Tibial nerve (tissue), 4 donors: ENCODE results near the gene NPDC1. TPM values are rescaled to one million over a fixed set of nuclear protein-coding genes. Genes with fewer than 3 reads are reported as not detected.

Source experiments
- DNase-seq, 2 donors: peaks; one replicate each; pipeline ENCODE4 v3.0.0-alpha.2; 2019; ENCODE audit warnings: low spot score in 2 of 2
- H3K27ac ChIP-seq, 4 donors: fragments of 200-600 bp; sonication (generic) in 3 of 4; one replicate each; pipeline ENCODE4 v1.5.1; 2017 to 2019; ENCODE audit warnings: mild to moderate bottlenecking in 1 of 4
- H3K27me3 ChIP-seq, 2 donors: fragments of 200-600 bp; sonication (generic) in 1 of 2; one replicate each; pipeline versions ENCODE4 v1.5.1 to v1.6.0; 2017 to 2019
- H3K36me3 ChIP-seq, 3 donors: fragments of 200-600 bp; sonication (generic); one replicate each; pipeline ENCODE4 v1.5.1; 2018 to 2019
- H3K4me1 ChIP-seq, 4 donors: fragments of 200-600 bp; sonication (generic) in 3 of 4; one replicate each; pipeline ENCODE4 v1.5.1; 2017 to 2019
- H3K4me3 ChIP-seq, 4 donors: fragments of 200-600 bp; sonication (generic) in 3 of 4; one replicate each; pipeline ENCODE4 v1.5.1; 2017 to 2019; ENCODE audit warnings: mild to moderate bottlenecking in 1 of 4, moderate library complexity in 1 of 4
- H3K9me3 ChIP-seq, 4 donors: fragments of 200-600 bp; sonication (generic) in 3 of 4; one replicate each; pipeline ENCODE4 v1.5.1; 2017 to 2019
- EP300 ChIP-seq, 2 donors: sonication (generic); formaldehyde crosslinking; IDR thresholded peaks; one replicate each; pipeline ENCODE4 v1.6.1; 2017; ENCODE audit warnings: antibody characterized with exemption in 2 of 2, mild to moderate bottlenecking in 1 of 2
- POLR2A ChIP-seq, 2 donors: fragments of 450-650 bp; IDR thresholded peaks; one replicate each; pipeline ENCODE4 v1.6.1; 2017; ENCODE audit warnings: antibody characterized with exemption in 2 of 2, mild to moderate bottlenecking in 2 of 2, moderate library complexity in 2 of 2
- WGBS, 2 donors: methylation state at CpG; one replicate each; pipeline ENCODE4 v1.1.5; 2018; 5-methylcytosine and 5-hydroxymethylcytosine counted together
- total RNA-seq, 4 donors: library from RNA; depleted of rRNA; stranded (reverse); fragments of >200 nt; gene quantifications; one replicate each; pipeline ENCODE4 v1.1.0, GENCODE V29; 2016
- TF ChIP-seq, protein P1 (sequence below), 5 experiments: fragments of 200-600 bp in 3 of 5; fragments of 450-650 bp in 2 of 5; sonication (generic) in 3 of 5; IDR thresholded peaks; one replicate each; pipeline ENCODE4 v1.5.1; 2016 to 2019; ENCODE audit warnings: antibody characterized with exemption in 5 of 5, mild to moderate bottlenecking in 3 of 5, moderate library complexity in 2 of 5

Gene NPDC1
- total RNA-seq, 4 donors from 2014 or later, result 80.6 to 269 (median 182) TPM

DNA sequence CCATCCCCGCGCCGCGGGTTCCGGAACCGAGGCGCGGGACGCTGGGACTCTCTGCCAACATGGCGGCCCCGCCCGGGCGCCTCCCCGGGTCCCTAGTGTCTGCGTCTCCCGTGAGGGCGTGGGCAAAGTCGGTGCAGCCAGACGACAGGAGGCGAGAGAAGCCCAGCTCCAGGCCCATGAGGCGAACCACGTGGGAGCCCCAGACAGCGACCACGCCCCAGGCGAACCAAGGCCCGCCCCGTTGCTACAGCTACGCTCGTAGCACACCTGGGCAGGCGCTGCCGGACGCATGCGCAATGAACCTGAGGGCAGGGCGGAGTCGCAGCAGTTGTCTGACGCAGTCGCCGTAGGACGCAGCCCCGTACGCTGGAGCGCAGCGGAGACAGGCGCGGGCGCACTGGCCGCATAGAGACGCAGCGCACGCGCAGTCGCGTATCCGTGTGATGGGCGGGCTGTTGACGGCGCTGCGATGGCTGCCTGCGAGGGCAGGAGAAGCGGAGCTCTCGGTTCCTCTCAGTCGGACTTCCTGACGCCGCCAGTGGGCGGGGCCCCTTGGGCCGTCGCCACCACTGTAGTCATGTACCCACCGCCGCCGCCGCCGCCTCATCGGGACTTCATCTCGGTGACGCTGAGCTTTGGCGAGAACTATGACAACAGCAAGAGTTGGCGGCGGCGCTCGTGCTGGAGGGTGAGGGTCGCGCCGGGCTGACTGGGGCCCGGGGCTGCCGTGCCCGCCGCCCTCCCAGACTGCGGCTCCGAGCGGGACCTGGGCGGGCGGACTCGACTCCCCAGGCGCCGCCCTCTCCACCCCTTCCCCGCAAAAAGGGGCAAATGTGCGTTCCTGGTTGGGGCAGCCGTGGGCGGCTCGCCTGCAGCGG, 40.8 kb upstream of the NPDC1 start, which contains the start of gene MAN1B1:
MAN1B1 (plus strand) TSS at position 455 of the 878 bp plus-strand sequence; CDS start at position 470, 15 bp downstream.
- peaks cover 0 to 42% (median 18%) of the 10 kb centered on the region in 4 donors for H3K4me1 ChIP-seq
- H3K9me3 ChIP-seq, result no peaks in the 10 kb centered on the region
- WGBS, 2 donors, result 0% methylated on average over 24 to 47 of the region's 101 CpGs
- DNase-seq, result peak; percentile 94
- H3K4me3 ChIP-seq, result peak within 1 kb of the TSS; percentile 81 to 96 (median 88)
- TF ChIP-seq, protein P1, sequence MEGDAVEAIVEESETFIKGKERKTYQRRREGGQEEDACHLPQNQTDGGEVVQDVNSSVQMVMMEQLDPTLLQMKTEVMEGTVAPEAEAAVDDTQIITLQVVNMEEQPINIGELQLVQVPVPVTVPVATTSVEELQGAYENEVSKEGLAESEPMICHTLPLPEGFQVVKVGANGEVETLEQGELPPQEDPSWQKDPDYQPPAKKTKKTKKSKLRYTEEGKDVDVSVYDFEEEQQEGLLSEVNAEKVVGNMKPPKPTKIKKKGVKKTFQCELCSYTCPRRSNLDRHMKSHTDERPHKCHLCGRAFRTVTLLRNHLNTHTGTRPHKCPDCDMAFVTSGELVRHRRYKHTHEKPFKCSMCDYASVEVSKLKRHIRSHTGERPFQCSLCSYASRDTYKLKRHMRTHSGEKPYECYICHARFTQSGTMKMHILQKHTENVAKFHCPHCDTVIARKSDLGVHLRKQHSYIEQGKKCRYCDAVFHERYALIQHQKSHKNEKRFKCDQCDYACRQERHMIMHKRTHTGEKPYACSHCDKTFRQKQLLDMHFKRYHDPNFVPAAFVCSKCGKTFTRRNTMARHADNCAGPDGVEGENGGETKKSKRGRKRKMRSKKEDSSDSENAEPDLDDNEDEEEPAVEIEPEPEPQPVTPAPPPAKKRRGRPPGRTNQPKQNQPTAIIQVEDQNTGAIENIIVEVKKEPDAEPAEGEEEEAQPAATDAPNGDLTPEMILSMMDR (IDR thresholded peaks at IDR 0.05), result peak in 2 of 5 experiments; percentile 16 to 49
- peak; percentile 94 to 98 for TF ChIP-seq EP300 (IDR thresholded peaks at IDR 0.05)
- peak in 1 of 2 donors; percentile 77 for TF ChIP-seq POLR2A (IDR thresholded peaks at IDR 0.05)
- H3K36me3 ChIP-seq, result peaks cover 0 to 54% (median 3%) of the 10 kb centered on the region in 3 donors
- H3K27ac ChIP-seq, result peak within 1 kb of the TSS; percentile 81 to 97 (median 94)
- H3K27me3 ChIP-seq, result no peaks in the 10 kb centered on the region

DNA sequence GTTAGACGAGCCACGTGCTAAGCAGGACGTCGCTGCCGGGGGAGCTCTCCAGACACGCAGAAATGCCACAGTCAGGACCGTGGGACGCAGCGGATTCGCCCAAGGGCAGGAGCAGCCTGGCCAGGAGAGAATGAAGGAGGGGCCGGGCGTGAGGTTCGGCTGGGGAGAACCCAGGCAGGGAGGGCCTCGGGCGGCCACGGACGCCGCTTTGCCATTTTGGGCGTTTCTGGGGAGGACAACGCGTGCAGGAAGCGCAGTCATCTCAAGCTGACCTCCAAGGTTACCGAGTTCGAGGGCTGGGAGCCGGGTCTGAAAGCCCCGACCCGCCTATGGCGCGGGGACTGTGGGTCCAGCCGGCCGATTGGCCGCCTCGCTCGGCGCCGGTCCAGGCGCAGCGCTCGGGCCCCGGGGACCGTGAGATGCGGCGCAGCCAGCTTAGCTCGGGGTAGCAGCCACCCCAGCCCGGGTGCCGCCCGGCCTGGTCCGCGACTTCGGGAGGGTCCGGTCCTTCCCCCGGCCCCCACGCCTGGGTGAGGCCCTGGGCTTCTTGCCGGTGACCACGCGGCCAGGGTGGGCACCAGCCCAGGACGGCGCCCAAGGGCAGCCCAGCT, 40.0 kb upstream of the NPDC1 start:
- Histone ChIP-seq H3K36me3 (peaks cover 0 to 54% (median 7%) of the 10 kb centered on the region in 3 donors), H3K4me3 (peak overlapping the region; percentile 81 to 96 (median 88)), H3K9me3 (no peaks in the 10 kb centered on the region), H3K4me1 (peaks cover 0 to 42% (median 18%) of the 10 kb centered on the region in 4 donors), H3K27me3 (no peaks in the 10 kb centered on the region), H3K27ac (peak overlapping the region; percentile 81 to 97 (median 94))
- 1 to 2% methylated on average over 16 to 25 of the region's 58 CpGs for WGBS, 2 donors
- DNase-seq, result peak in 1 of 2 donors; percentile 29
- TF ChIP-seq POLR2A (IDR thresholded peaks at IDR 0.05) (no peak), EP300 (IDR thresholded peaks at IDR 0.05) (no peak)
- TF ChIP-seq, protein P1 (IDR thresholded peaks at IDR 0.05), result no peak

DNA sequence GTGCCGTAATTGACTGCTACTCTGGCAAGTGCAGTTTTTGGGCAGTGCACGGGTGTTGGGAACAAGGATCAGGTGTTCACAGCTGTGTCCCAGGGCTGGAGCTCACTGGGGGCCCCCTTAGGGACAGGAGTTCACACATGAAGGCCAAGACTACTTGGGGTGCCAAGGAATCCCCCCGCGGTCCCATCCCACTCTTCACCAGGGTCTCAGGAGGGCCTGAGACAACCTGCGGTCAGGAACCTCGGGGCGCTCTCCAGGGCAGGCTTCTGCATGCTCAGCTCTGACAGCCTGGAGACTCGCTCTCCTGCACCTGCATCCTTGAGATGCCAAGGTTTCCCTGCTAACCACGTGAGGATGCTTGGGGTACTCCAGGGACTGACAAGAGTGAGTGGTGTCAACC, 38.5 kb upstream of the NPDC1 start:
- Histone ChIP-seq H3K27me3 (peaks cover 0 to 1% of the 10 kb centered on the region in 2 donors), H3K9me3 (no peaks in the 10 kb centered on the region), H3K4me1 (peaks cover 0 to 38% (median 18%) of the 10 kb centered on the region in 4 donors), H3K36me3 (peaks cover 0 to 54% (median 16%) of the 10 kb centered on the region in 3 donors), H3K4me3 (no peak overlapping the region), H3K27ac (peak overlapping the region in 2 of 4 donors; percentile 50 to 84)
- whole genome bisulfite sequencing, 2 donors, result 77 to 82% methylated on average over 8 to 9 of the region's 9 CpGs
- TF ChIP-seq EP300 (IDR thresholded peaks at IDR 0.05) (no peak), POLR2A (IDR thresholded peaks at IDR 0.05) (no peak)
- TF ChIP-seq, protein P1 (IDR thresholded peaks at IDR 0.05), result no peak
- DNase-seq, result no peak

DNA sequence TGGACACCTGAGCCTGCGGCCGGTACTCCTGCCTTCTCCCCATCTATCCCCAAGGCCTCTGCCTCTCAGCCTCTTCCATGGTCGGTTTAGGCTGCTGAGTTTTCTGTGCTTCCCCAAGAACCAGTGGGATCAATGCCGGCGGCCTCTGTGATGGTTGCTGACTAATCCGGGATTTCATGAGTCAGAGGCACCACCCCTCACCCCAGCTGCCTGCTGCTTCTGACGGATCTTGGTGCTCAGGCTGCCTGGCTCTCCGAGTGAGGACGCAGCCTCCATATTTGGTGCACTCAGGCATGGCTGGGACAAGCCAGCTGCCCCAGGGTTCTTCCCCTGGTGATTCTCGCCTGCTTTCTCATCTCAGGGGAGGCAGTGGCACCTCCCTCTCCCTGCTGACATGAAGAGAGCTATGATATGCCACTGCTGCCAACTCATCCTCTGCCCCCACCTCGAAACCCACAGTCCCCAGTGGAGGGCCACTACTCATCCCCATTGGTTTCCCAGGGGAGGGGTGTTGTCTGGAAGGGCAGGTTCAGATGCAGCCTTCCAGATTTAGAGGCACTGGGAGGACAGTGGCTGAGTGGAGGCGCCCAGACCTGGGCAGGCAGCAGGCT, 37.5 kb upstream of the NPDC1 start:
- TF ChIP-seq EP300 (IDR thresholded peaks at IDR 0.05), result peak in 1 of 2 donors; percentile 13
- TF ChIP-seq, protein P1 (IDR thresholded peaks at IDR 0.05), result no peak
- no peak for TF ChIP-seq POLR2A (IDR thresholded peaks at IDR 0.05)
- H3K4me3 ChIP-seq, result no peak overlapping the region
- peaks cover 0 to 54% (median 24%) of the 10 kb centered on the region in 3 donors for H3K36me3 ChIP-seq
- WGBS, 2 donors, result 49 to 63% methylated on average over 11 to 12 of the region's 12 CpGs
- no peaks in the 10 kb centered on the region for H3K9me3 ChIP-seq
- peaks cover 0 to 40% (median 25%) of the 10 kb centered on the region in 4 donors for H3K4me1 ChIP-seq
- peaks cover 0 to 4% of the 10 kb centered on the region in 2 donors for H3K27me3 ChIP-seq
- peak overlapping the region in 2 of 4 donors; percentile 50 to 84 for H3K27ac ChIP-seq
- DNase-seq, result peak in 1 of 2 donors; percentile 59
